ENCODE data around the gene BACH1.

Gene BACH1

DNA sequence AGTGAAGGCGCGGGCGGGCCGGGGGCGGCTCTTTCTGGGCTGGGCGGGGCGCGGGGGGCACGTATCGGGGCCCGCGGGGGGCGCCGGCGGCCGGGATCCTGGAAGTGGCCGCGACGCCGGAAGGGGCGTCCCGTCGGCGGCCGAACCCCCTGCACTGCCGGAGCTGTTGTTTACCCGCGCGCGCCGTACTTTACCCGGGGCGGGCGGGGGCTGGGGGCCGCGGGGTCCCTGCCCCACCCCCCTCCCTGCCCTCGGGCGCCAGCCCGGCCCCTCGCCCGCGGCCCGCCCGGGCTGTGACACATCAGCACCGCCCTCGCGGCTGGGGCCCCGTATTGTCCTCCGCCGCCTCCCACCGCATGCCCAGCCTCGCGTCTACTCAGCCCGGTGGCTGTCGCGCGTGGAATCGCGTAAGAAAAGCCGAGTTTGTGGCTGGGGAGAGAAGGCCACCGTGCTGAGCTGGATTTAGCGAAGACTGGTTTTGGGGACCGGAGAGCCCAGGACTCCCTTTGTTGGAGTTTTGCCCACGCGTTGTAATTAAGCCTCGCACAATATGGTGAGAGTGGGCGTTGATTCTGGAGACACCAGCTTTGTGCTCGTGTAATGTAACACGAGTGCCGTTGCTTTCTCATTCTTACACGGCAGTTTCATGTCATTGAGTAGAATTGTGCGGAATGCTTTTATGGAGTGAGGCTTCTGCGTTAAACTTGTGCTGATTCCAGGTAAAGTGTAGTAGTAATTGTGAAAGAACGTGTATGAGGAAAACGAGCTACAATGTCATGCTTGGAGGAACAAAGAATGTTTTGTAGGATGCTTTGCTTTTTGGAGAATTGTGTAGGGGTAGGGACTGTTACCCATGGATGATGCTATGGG is 559 bp downstream of the BACH1 start:
- in situ Hi-C loops (cut with MboI; ENCODE audit: low pct_unique_long_range_greater_than_20kb, low sequenced_read_pairs, unreplicated experiment) = loop anchor here (10.0 kb wide), 1 partner anchor 64 kb away; no protein-coding TSS in a partner anchor
- peak; percentile 22 for DNase-seq (ENCODE audit: low spot score)
- TF ChIP-seq, protein P1, sequence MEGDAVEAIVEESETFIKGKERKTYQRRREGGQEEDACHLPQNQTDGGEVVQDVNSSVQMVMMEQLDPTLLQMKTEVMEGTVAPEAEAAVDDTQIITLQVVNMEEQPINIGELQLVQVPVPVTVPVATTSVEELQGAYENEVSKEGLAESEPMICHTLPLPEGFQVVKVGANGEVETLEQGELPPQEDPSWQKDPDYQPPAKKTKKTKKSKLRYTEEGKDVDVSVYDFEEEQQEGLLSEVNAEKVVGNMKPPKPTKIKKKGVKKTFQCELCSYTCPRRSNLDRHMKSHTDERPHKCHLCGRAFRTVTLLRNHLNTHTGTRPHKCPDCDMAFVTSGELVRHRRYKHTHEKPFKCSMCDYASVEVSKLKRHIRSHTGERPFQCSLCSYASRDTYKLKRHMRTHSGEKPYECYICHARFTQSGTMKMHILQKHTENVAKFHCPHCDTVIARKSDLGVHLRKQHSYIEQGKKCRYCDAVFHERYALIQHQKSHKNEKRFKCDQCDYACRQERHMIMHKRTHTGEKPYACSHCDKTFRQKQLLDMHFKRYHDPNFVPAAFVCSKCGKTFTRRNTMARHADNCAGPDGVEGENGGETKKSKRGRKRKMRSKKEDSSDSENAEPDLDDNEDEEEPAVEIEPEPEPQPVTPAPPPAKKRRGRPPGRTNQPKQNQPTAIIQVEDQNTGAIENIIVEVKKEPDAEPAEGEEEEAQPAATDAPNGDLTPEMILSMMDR (IDR thresholded peaks at IDR 0.05; ENCODE audit: extremely low read depth, insufficient read depth, missing control alignments) = no peak

DNA sequence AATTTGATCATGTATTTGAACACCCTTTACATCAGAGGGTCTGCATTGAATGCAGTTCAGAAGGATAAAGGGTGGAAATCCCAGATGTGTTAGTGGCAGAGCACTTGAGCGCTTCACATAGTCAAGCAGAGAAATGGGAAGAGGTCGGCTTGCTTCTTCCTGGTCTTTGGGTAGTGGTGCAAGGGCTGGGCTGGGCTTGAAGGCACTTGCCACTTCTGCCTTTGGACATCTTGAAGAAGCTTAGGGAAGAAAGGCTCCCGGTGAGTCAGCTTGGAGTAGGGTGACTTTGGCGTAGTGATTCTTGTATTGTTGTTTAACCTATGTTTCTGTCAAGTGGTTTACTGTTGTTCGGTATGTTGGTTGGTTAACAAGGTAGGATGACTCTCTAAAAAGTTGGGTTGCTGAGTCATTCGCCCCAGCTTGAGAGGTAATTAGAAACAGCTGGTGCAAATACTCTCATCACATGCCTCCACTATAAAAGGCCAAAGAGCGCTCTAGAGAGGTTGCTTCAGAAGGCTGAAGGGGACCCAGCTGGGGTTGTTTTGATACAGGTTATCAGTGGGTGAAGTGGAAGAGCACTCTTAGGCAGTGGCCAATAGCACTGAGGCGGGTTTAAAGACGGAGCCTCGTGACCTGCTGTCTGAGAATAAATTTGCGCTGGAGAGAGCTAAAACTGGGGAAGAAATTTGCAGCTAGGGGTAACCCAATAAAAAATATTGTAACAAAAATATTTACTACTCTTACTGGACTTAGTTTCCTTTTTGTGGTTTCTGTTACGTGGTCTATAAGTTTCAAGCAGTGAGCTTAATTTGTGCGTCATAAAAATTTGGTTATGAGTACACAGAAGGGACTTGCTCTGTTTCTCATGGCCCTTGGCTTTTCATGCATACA is 1.4 kb downstream of the BACH1 start:
- peak; percentile 86 for DNase-seq (ENCODE audit: low spot score)
- TF ChIP-seq, protein P1 (IDR thresholded peaks at IDR 0.05; ENCODE audit: extremely low read depth, insufficient read depth, missing control alignments) = no peak
- in situ Hi-C loops (cut with MboI; ENCODE audit: low pct_unique_long_range_greater_than_20kb, low sequenced_read_pairs, unreplicated experiment) = loop anchor here (10.0 kb wide), 1 partner anchor 65 kb away; no protein-coding TSS in a partner anchor

DNA sequence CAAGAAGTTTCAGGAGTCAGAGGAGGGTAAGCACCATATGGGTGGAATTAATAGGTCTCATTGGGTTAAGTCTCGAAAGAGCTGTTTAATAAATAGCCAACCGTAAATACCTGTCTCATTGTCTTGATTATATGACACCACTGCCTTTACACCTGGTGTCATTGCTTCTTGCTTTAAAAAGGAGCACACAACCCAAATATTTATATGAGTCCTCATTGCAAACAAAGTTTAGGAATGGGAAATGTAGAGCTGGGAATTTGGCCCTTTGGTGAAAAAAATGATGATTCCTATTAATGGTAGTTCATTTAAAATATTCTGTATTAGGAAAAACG is 2.1 kb downstream of the BACH1 start:
- no peak for DNase-seq (ENCODE audit: low spot score)
- in situ Hi-C loops (cut with MboI; ENCODE audit: low pct_unique_long_range_greater_than_20kb, low sequenced_read_pairs, unreplicated experiment) = no loop called here
- TF ChIP-seq, protein P1 (IDR thresholded peaks at IDR 0.05; ENCODE audit: extremely low read depth, insufficient read depth, missing control alignments) = no peak

DNA sequence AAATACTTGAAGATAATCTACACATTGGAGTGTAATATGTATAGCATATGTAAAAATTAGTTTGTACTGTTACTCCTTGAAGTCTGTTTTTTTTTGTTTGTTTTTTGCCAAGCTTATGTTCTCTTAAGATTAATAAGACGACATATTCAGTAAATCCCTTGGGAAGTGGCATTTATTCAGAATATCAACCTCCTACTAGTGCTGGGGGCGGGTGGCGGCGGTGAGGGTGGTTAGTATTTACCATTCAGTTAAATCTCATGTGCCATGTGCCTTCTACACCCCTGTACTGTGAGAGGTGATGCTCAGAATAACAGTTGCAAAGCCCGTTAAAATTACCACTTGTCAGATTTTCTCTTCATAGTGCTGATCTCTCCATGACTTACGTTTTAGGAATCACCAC is 3.0 kb downstream of the BACH1 start:
- DNase-seq (ENCODE audit: low spot score) = no peak
- in situ Hi-C loops (cut with MboI; ENCODE audit: low pct_unique_long_range_greater_than_20kb, low sequenced_read_pairs, unreplicated experiment) = no loop called here
- TF ChIP-seq, protein P1 (IDR thresholded peaks at IDR 0.05; ENCODE audit: extremely low read depth, insufficient read depth, missing control alignments) = no peak

DNA sequence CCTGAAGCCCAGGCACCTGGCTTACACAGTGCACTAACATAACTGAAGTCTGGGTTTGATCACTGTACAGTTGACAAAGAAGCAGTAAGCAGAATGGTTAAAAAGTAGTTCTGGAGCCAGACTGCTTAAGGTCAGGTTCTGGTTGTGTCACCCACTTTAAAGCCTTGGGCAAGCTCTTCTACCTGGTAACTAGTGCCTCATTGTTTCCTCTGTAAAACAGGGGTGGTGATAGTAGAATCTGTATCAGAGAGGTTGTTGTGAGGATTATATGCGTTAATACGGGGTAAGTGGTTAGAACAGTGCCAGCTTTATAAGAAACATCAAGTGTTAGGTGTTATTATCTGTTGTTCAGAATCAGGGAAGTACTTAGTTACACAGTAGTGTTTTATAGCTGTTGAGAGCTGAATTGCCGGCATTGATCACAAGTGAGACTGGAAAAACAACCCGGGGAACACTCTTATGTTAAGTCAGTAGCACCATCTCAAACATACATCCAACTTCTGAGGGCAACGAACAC is 3.7 kb downstream of the BACH1 start:
- in situ Hi-C loops (cut with MboI; ENCODE audit: low pct_unique_long_range_greater_than_20kb, low sequenced_read_pairs, unreplicated experiment) = no loop called here
- DNase-seq (ENCODE audit: low spot score) = no peak
- TF ChIP-seq, protein P1 (IDR thresholded peaks at IDR 0.05; ENCODE audit: extremely low read depth, insufficient read depth, missing control alignments) = no peak

DNA sequence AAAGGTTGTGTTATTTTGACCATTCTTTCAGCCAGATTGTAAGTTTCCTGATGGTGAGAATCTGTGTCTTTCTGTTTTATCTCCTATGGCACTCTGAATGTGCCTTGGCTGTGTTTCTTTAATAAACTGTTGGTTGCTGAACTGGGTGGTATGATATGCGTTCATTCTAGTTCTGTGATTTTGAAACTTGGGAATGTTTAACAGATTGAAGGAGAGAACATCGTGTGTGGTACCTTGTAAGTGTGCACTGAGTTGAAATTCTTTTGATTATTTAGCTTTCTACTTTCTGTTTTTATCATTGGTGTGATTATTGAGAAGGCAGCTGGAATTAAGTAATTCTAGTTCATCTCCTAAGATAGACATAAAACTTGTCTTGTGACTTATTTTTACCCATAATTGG is 4.6 kb downstream of the BACH1 start:
- no peak for DNase-seq (ENCODE audit: low spot score)
- in situ Hi-C loops (cut with MboI; ENCODE audit: low pct_unique_long_range_greater_than_20kb, low sequenced_read_pairs, unreplicated experiment) = no loop called here
- TF ChIP-seq, protein P1 (IDR thresholded peaks at IDR 0.05; ENCODE audit: extremely low read depth, insufficient read depth, missing control alignments) = no peak
